ENCODE data around the gene LRRIQ4.

LRRIQ4 gene

GRCh38 chr3:169836078-169836941 is 23.6 kb downstream of the LRRIQ4 start:
- H3K4me1 ChIP-seq (ENCODE audit: control insufficient read depth, insufficient read depth, low read length), result no peaks in the 10 kb centered on the region
- H3K36me3 ChIP-seq (ENCODE audit: control insufficient read depth in 2 of 2, insufficient read depth in 2 of 2, low read length in 2 of 2), result no peaks in the 10 kb centered on the region
- no peak overlapping the region for H3K9ac ChIP-seq (ENCODE audit: low read length in 2 of 2)
- H3K9me3 ChIP-seq (ENCODE audit: control insufficient read depth in 2 of 2, low read length in 2 of 2), result no peaks in the 10 kb centered on the region
- no peak overlapping the region for H3K27ac ChIP-seq (ENCODE audit: low read length)
- no peak overlapping the region for H3K4me3 ChIP-seq (ENCODE audit: low read length in 2 of 2)
- no peaks in the 10 kb centered on the region for H3K27me3 ChIP-seq (ENCODE audit: control insufficient read depth in 1 of 2, insufficient read depth in 2 of 2, low read length in 2 of 2)

DNA sequence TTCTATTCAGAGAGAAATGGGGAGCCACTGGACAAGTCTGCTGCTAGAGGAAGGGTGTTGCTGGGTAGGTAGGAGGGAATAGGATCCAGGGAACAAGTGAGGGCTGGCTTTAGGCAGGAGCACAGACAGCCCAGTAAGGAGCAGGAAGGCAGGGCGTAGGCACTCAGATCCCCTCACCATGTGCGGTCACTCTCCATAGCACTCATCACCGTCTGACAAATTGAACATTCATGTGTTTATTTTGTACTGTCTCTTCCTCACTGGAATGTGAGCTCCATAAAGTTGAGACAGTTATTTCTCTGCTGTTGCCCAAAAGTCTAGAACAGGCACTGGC is 24.2 kb downstream of the LRRIQ4 start:
- Histone ChIP-seq H3K4me3 (ENCODE audit: low read length in 2 of 2) (no peak overlapping the region), H3K4me1 (ENCODE audit: control insufficient read depth, insufficient read depth, low read length) (no peaks in the 10 kb centered on the region), H3K27ac (ENCODE audit: low read length) (no peak overlapping the region), H3K9me3 (ENCODE audit: control insufficient read depth in 2 of 2, low read length in 2 of 2) (no peaks in the 10 kb centered on the region), H3K27me3 (ENCODE audit: control insufficient read depth in 1 of 2, insufficient read depth in 2 of 2, low read length in 2 of 2) (no peaks in the 10 kb centered on the region), H3K36me3 (ENCODE audit: control insufficient read depth in 2 of 2, insufficient read depth in 2 of 2, low read length in 2 of 2) (no peaks in the 10 kb centered on the region), H3K9ac (ENCODE audit: low read length in 2 of 2) (no peak overlapping the region)

DNA sequence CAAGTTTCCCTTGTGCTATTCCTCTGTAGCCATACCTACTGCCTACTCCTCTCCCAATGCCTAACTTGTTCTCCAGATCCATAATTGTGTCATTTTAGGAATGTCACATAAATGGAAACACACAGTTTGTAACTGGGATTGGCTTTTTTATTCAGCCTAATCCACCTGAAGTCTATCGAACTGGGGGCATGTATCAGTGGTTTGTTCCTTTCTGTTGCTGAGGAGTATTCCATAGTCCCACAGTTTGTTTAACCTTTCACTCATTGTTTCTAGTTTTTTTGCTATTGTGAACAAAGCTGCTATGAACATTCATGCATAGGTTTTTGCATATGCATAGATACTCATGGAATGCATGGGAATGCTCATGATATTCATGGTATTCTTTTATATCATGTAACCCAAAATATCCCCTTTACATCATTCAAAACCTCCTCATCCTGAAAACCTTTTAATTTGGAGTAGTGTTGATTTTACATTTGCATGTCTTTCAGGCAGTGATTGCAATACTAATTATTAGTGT is 25.9 kb downstream of the LRRIQ4 start:
- Histone ChIP-seq H3K27me3 (ENCODE audit: control insufficient read depth in 1 of 2, insufficient read depth in 2 of 2, low read length in 2 of 2) (no peaks in the 10 kb centered on the region), H3K27ac (ENCODE audit: low read length) (no peak overlapping the region), H3K9ac (ENCODE audit: low read length in 2 of 2) (no peak overlapping the region), H3K36me3 (ENCODE audit: control insufficient read depth in 2 of 2, insufficient read depth in 2 of 2, low read length in 2 of 2) (no peaks in the 10 kb centered on the region), H3K4me1 (ENCODE audit: control insufficient read depth, insufficient read depth, low read length) (no peaks in the 10 kb centered on the region), H3K4me3 (ENCODE audit: low read length in 2 of 2) (no peak overlapping the region), H3K9me3 (ENCODE audit: control insufficient read depth in 2 of 2, low read length in 2 of 2) (no peaks in the 10 kb centered on the region)

DNA sequence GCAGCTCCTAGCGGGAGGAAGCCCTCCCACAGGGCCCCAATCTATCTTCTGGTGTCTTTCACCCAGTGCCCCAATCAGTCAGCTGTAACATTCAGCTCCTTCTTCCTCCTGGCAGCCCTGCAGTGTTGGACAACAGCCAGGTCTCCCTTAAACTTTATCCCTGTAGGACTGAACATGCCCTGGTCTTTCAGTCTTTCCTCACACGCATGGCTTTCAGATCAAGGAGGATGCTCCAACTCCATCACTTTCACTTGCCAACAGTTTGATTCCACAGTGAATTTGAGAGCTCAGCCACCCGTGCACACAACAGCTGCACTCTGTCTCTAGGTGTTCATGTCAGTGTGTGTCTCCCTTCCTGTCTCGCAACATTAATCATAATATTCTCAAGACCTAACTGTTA is 28.5 kb downstream of the LRRIQ4 start:
- H3K9ac ChIP-seq (ENCODE audit: low read length in 2 of 2), result no peak overlapping the region
- H3K27me3 ChIP-seq (ENCODE audit: control insufficient read depth in 1 of 2, insufficient read depth in 2 of 2, low read length in 2 of 2), result no peaks in the 10 kb centered on the region
- H3K4me1 ChIP-seq (ENCODE audit: control insufficient read depth, insufficient read depth, low read length), result no peaks in the 10 kb centered on the region
- H3K27ac ChIP-seq (ENCODE audit: low read length), result no peak overlapping the region
- H3K4me3 ChIP-seq (ENCODE audit: low read length in 2 of 2), result no peak overlapping the region
- H3K9me3 ChIP-seq (ENCODE audit: control insufficient read depth in 2 of 2, low read length in 2 of 2), result no peaks in the 10 kb centered on the region
- H3K36me3 ChIP-seq (ENCODE audit: control insufficient read depth in 2 of 2, insufficient read depth in 2 of 2, low read length in 2 of 2), result no peaks in the 10 kb centered on the region

GRCh38 chr3:169842960-169843359 is 30.3 kb downstream of the LRRIQ4 start:
- no peaks in the 10 kb centered on the region for H3K36me3 ChIP-seq (ENCODE audit: control insufficient read depth in 2 of 2, insufficient read depth in 2 of 2, low read length in 2 of 2)
- no peak overlapping the region for H3K27ac ChIP-seq (ENCODE audit: low read length)
- no peaks in the 10 kb centered on the region for H3K4me1 ChIP-seq (ENCODE audit: control insufficient read depth, insufficient read depth, low read length)
- H3K27me3 ChIP-seq (ENCODE audit: control insufficient read depth in 1 of 2, insufficient read depth in 2 of 2, low read length in 2 of 2), result no peaks in the 10 kb centered on the region
- no peaks in the 10 kb centered on the region for H3K9me3 ChIP-seq (ENCODE audit: control insufficient read depth in 2 of 2, low read length in 2 of 2)
- H3K4me3 ChIP-seq (ENCODE audit: low read length in 2 of 2), result no peak overlapping the region
- no peak overlapping the region for H3K9ac ChIP-seq (ENCODE audit: low read length in 2 of 2)

DNA sequence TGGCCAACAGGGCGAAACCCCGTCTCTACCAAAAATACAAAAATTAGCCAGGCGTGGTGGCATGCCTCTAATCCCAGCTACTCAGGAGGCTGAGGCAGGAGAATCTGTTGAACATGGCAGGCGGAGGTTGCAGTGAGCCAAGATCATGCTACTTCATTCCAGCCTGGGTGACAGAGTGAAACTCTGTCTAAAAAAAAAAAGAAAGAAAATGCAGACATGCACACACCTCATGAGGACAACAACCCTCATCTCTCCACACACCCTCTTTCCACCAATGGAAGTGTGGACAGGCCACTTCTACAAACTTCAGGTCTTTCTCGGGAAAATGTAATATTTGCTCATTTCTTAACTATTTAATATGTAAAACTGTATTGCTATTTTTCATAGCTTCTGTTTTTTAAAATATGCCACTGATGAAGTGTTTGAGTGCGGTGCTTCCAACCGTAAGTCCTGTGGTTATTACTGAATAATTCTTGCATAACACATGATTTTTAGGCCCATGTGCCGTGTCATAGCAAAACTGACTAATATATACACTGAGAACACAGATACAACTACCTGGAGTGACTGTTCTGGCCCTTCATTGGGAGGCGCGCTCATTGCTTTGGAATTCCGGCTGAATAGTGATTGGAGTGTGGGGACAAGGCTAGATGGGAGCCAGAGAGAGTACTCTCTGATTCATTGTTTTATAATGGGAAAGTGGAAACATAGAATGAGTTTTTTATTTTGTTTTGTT is 34.0 kb downstream of the LRRIQ4 start:
- H3K9me3 ChIP-seq (ENCODE audit: control insufficient read depth in 2 of 2, low read length in 2 of 2), result no peaks in the 10 kb centered on the region
- H3K4me1 ChIP-seq (ENCODE audit: control insufficient read depth, insufficient read depth, low read length), result no peaks in the 10 kb centered on the region
- H3K4me3 ChIP-seq (ENCODE audit: low read length in 2 of 2), result no peak overlapping the region
- H3K27ac ChIP-seq (ENCODE audit: low read length), result no peak overlapping the region
- H3K36me3 ChIP-seq (ENCODE audit: control insufficient read depth in 2 of 2, insufficient read depth in 2 of 2, low read length in 2 of 2), result no peaks in the 10 kb centered on the region
- H3K27me3 ChIP-seq (ENCODE audit: control insufficient read depth in 1 of 2, insufficient read depth in 2 of 2, low read length in 2 of 2), result no peaks in the 10 kb centered on the region
- no peak overlapping the region for H3K9ac ChIP-seq (ENCODE audit: low read length in 2 of 2)

DNA sequence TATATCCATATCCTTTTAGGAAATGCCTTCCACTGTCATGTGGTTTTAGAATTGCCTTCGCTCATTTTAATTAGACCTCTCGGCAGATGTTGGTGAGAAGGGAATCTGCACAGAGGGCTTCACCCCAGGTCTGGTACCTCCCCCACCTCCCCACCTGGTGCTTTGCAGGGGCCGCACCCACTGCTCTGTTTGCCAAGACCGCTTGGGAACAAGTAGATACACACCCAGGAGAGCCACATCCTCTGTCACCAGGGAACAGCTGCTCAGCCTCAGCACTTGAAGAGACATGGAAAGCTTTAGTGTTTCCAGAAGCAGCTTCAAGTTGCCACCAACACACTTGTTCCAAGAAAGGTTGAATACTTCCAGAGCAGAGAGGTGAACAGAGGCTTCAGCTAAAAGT is 35.2 kb downstream of the LRRIQ4 start:
- Histone ChIP-seq H3K9me3 (ENCODE audit: control insufficient read depth in 2 of 2, low read length in 2 of 2) (no peaks in the 10 kb centered on the region), H3K36me3 (ENCODE audit: control insufficient read depth in 2 of 2, insufficient read depth in 2 of 2, low read length in 2 of 2) (no peaks in the 10 kb centered on the region), H3K27me3 (ENCODE audit: control insufficient read depth in 1 of 2, insufficient read depth in 2 of 2, low read length in 2 of 2) (no peaks in the 10 kb centered on the region), H3K4me1 (ENCODE audit: control insufficient read depth, insufficient read depth, low read length) (no peaks in the 10 kb centered on the region), H3K9ac (ENCODE audit: low read length in 2 of 2) (no peak overlapping the region), H3K4me3 (ENCODE audit: low read length in 2 of 2) (no peak overlapping the region), H3K27ac (ENCODE audit: low read length) (no peak overlapping the region)

DNA sequence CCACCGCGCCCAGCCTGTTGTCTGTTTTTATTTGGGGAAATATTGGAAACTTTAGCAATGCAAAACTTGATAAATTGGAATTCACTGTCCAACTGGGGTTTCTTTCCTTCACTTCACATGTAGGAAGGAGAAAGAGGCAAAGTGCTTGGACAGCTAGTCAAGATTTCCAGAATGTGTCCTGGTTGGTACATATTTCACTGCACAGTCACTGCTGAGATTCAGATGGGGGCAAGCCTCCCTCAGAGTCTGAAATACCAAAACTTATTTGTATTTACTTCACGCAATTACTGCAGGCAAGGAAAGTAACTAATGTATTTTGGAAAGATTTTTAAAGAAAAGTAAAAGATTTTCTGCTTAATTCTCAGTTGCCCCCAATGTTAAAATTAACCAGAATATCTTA is 36.1 kb downstream of the LRRIQ4 start:
- Histone ChIP-seq H3K36me3 (ENCODE audit: control insufficient read depth in 2 of 2, insufficient read depth in 2 of 2, low read length in 2 of 2) (no peaks in the 10 kb centered on the region), H3K4me3 (ENCODE audit: low read length in 2 of 2) (no peak overlapping the region), H3K4me1 (ENCODE audit: control insufficient read depth, insufficient read depth, low read length) (no peaks in the 10 kb centered on the region), H3K27ac (ENCODE audit: low read length) (no peak overlapping the region), H3K9ac (ENCODE audit: low read length in 2 of 2) (no peak overlapping the region), H3K9me3 (ENCODE audit: control insufficient read depth in 2 of 2, low read length in 2 of 2) (no peaks in the 10 kb centered on the region), H3K27me3 (ENCODE audit: control insufficient read depth in 1 of 2, insufficient read depth in 2 of 2, low read length in 2 of 2) (peaks cover 1 to 2% of the 10 kb centered on the region in 2 donors)

DNA sequence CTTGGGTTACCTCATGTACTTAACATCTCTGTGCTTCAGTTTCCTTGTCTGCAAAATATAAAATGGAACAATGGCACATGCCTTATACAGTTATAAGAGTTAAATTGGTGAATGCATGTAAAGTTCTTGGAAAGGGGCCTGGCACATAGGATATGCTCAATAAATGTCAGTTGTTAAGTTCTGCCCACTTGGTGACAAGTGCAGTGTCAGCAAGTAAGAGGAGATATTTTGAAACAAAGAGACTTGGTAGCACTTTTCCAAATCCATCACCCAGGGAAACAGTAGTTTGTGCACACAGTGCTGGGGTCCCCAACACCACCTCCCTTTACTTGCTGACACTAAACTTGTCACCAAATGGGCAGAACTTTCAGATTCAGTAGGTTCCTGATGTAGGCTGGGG is 37.9 kb downstream of the LRRIQ4 start:
- peaks cover 3 to 4% of the 10 kb centered on the region in 2 donors for H3K27me3 ChIP-seq (ENCODE audit: control insufficient read depth in 1 of 2, insufficient read depth in 2 of 2, low read length in 2 of 2)
- no peak overlapping the region for H3K27ac ChIP-seq (ENCODE audit: low read length)
- no peaks in the 10 kb centered on the region for H3K9me3 ChIP-seq (ENCODE audit: control insufficient read depth in 2 of 2, low read length in 2 of 2)
- no peaks in the 10 kb centered on the region for H3K4me1 ChIP-seq (ENCODE audit: control insufficient read depth, insufficient read depth, low read length)
- no peak overlapping the region for H3K4me3 ChIP-seq (ENCODE audit: low read length in 2 of 2)
- no peak overlapping the region for H3K9ac ChIP-seq (ENCODE audit: low read length in 2 of 2)
- no peaks in the 10 kb centered on the region for H3K36me3 ChIP-seq (ENCODE audit: control insufficient read depth in 2 of 2, insufficient read depth in 2 of 2, low read length in 2 of 2)

DNA sequence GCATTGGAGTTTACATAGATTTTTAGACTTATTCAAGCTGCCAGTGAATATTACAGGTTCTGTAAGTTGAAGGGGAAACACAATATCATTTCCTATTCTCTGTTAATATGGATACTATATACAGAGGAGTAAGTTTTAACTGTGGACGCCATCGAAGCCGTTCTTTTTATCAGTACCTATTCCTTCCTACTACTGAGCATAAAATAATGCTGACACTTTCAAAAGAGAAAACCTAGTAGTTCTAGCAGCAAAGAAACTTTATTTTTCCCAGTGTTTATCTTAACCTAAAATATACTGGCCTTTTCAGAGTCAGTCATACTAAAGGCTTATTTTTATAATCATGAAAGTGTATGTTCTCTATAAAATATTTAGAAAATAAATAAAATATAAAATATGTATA is 42.8 kb downstream of the LRRIQ4 start:
- Histone ChIP-seq H3K36me3 (ENCODE audit: control insufficient read depth in 2 of 2, insufficient read depth in 2 of 2, low read length in 2 of 2) (no peaks in the 10 kb centered on the region), H3K4me3 (ENCODE audit: low read length in 2 of 2) (no peak overlapping the region), H3K9ac (ENCODE audit: low read length in 2 of 2) (no peak overlapping the region), H3K4me1 (ENCODE audit: control insufficient read depth, insufficient read depth, low read length) (no peaks in the 10 kb centered on the region), H3K27ac (ENCODE audit: low read length) (no peak overlapping the region), H3K27me3 (ENCODE audit: control insufficient read depth in 1 of 2, insufficient read depth in 2 of 2, low read length in 2 of 2) (peaks cover 3 to 4% of the 10 kb centered on the region in 2 donors), H3K9me3 (ENCODE audit: control insufficient read depth in 2 of 2, low read length in 2 of 2) (no peaks in the 10 kb centered on the region)

DNA sequence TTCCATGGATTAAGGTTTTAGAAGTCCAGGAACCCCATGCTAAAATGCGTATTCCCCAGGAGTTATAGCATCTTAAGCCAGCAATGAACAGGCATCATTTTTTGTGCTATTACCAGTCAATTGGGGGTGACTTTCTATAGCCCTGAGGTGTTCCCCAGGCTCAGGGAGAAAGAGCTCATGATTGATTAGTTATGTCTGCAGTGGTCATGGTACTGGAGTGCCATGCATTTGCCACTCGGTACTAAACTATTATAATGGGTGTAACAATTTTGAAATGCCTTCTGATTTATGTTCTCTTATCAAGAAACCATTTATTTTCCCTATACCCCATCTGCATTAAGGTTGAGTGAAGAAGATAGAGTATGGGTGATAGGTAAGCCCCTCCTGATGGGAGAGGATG is 45.1 kb downstream of the LRRIQ4 start:
- H3K4me3 ChIP-seq (ENCODE audit: low read length in 2 of 2), result no peak overlapping the region
- peaks cover 3 to 4% of the 10 kb centered on the region in 2 donors for H3K27me3 ChIP-seq (ENCODE audit: control insufficient read depth in 1 of 2, insufficient read depth in 2 of 2, low read length in 2 of 2)
- H3K9ac ChIP-seq (ENCODE audit: low read length in 2 of 2), result no peak overlapping the region
- no peaks in the 10 kb centered on the region for H3K36me3 ChIP-seq (ENCODE audit: control insufficient read depth in 2 of 2, insufficient read depth in 2 of 2, low read length in 2 of 2)
- H3K4me1 ChIP-seq (ENCODE audit: control insufficient read depth, insufficient read depth, low read length), result no peaks in the 10 kb centered on the region
- no peak overlapping the region for H3K27ac ChIP-seq (ENCODE audit: low read length)
- H3K9me3 ChIP-seq (ENCODE audit: control insufficient read depth in 2 of 2, low read length in 2 of 2), result no peaks in the 10 kb centered on the region
